Measurements from ENCODE around the gene CAPNS1.

Gene CAPNS1

DNA sequence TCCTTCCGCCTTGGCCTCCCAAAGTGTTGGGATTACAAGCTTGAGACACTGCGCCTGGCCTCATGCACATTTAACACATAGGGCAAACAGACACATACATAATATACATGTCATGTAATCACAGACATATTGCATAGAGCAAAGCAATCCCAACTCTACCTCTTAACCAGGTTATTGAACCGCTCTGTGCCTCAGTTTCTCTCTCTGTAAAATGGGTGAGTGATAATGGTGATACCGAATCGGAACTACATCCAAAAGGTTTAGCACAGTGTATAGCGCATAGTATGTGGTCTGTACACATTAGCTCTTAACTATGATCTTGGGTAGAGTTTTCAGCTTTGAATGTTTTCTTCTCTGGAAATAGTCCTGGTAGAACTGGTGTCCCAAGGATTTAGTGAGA lies 4.8 kb downstream of the CAPNS1 start:
- TF ChIP-seq NFRKB (IDR thresholded peaks at IDR 0.05) (no peak), L3MBTL2 (conservative IDR thresholded peaks at IDR 0.05) (no peak), SP1 (IDR thresholded peaks at IDR 0.05) (no peak), TARDBP (IDR thresholded peaks at IDR 0.05) (no peak), FOXA1 (IDR thresholded peaks at IDR 0.05) (no peak), HDGF (IDR thresholded peaks at IDR 0.05; ENCODE audit: borderline replicate concordance) (no peak)
- TF ChIP-seq, protein P1, sequence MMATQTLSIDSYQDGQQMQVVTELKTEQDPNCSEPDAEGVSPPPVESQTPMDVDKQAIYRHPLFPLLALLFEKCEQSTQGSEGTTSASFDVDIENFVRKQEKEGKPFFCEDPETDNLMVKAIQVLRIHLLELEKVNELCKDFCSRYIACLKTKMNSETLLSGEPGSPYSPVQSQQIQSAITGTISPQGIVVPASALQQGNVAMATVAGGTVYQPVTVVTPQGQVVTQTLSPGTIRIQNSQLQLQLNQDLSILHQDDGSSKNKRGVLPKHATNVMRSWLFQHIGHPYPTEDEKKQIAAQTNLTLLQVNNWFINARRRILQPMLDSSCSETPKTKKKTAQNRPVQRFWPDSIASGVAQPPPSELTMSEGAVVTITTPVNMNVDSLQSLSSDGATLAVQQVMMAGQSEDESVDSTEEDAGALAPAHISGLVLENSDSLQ (IDR thresholded peaks at IDR 0.05) = no peak
- no peak for DNase-seq (ENCODE audit: extremely low spot score)
- ChIA-PET POLR2A (interaction anchor here (0.8 to 1.2 kb wide), 2 partner anchors 17 to 24 kb away, joined by 4 to 5 read pairs; no protein-coding TSS in a partner anchor), CTCF (no interaction called here)

DNA sequence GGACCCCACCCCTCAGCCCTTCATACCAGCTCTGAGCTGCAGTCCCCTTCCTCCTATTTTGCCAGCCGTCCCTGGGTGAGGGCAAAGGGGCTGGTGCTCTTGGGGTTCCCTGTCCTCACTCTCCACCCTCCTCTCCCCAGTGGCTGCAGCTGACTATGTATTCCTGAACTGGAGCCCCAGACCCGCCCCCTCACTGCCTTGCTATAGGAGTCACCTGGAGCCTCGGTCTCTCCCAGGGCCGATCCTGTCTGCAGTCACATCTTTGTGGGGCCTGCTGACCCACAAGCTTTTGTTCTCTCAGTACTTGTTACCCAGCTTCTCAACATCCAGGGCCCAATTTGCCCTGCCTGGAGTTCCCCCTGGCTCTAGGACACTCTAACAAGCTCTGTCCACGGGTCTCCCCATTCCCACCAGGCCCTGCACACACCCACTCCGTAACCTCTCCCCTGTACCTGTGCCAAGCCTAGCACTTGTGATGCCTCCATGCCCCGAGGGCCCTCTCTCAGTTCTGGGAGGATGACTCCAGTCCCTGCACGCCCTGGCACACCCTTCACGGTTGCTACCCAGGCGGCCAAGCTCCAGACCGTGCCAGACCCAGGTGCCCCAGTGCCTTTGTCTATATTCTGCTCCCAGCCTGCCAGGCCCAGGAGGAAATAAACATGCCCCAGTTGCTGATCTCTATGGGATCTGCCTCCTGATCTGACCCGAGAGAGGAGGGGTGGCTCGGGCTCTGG lies 10.0 kb downstream of the CAPNS1 start:
- ChIA-PET POLR2A (no interaction called here), CTCF (no interaction called here)
- TF ChIP-seq HDGF (IDR thresholded peaks at IDR 0.05; ENCODE audit: borderline replicate concordance) (no peak), FOXA1 (IDR thresholded peaks at IDR 0.05) (no peak)

DNA sequence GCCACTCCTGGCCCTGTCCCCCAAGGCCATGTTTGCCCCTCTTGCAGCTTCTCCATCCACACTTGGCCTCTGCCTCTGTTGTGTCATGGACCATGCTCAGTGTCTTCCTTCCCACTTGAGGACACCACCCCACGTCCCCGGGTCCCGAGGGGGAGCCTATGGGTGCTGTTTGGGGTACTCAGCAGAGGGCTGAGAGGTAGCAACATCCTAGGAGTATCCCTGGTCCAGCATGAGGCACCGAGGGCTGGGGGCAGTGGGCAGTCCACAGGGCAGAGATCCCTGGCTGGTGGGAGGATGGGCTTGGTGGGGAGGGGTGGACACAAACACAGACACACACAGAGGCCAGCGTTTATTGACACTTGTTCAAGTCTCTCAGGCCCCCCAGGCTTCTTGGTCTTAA lies 10.7 kb downstream of the CAPNS1 start:
- POLR2A ChIA-PET = interaction anchor here (0.9 to 1.2 kb wide), 3 partner anchors 15 to 36 kb away, joined by 3 to 4 read pairs (median 3); partner anchors contain the start of gene POLR2I
- no peak for TF ChIP-seq TARDBP (IDR thresholded peaks at IDR 0.05)
- TF ChIP-seq CTBP1 (IDR thresholded peaks at IDR 0.05; ENCODE audit: borderline replicate concordance) = no peak
- TF ChIP-seq HDGF (IDR thresholded peaks at IDR 0.05; ENCODE audit: borderline replicate concordance) = no peak
- TF ChIP-seq NFRKB (IDR thresholded peaks at IDR 0.05) = no peak
- CTCF ChIA-PET = interaction anchor here (0.6 kb wide), 1 partner anchor 19 kb away, joined by 3 read pairs; no protein-coding TSS in a partner anchor
- no peak for DNase-seq (ENCODE audit: extremely low spot score)

More for the DNA sequence above, 10.0 kb downstream of the CAPNS1 start:
- DNase-seq (ENCODE audit: extremely low spot score) = no peak

DNA sequence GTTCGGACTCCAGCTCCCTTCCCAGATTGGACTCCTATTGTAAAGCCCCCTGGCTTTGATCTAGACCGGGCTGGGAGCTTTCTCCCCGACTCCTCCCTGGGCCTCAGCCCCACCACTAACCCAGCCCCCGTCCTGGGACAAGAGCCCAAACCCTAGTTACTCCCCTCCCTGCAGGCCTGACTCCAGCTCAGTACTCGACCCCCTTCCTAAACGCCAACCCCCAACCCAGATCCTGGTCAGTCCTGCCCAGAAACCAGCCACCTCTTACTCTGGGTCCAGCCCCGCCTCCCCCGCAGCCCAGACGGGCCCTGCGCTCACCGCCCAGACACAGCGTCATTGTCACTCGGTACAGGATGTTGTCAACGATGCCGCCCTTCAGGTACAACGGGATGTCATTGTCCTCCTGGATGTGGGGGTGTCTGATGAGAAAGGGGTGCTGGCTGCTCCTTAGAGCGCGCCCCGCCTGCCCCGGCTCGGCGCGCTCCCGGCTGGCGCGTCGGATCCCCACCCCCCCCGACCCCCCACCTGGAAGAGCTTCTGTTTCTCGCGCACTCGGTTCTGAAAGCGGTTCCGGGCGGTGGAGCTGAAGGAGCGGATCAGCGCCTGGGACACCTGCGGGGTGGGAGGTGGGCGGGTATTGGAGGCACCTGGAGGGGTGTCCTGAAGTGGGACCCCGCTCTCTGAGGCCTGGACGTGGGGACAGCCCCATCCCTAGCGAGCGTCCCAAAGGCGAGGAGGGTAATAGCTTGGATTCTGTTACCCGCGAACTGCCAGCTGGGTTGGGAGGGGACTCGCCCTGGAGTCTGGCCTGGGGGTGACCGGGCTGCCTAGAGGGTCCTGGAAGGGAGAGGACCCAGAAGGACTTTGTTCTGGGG lies 11.5 kb downstream of the CAPNS1 start:
- no peak for TF ChIP-seq FOXM1 (IDR thresholded peaks at IDR 0.05; ENCODE audit: borderline replicate concordance)
- no peak for TF ChIP-seq FOXA1 (IDR thresholded peaks at IDR 0.05)
- no peak for TF ChIP-seq FOXK2 (IDR thresholded peaks at IDR 0.05)
- no peak for TF ChIP-seq BHLHE40 (IDR thresholded peaks at IDR 0.05; ENCODE audit: borderline replicate concordance)
- TF ChIP-seq CTBP1 (IDR thresholded peaks at IDR 0.05; ENCODE audit: borderline replicate concordance) = no peak
- no peak for TF ChIP-seq ELF4 (IDR thresholded peaks at IDR 0.05)
- TF ChIP-seq LEF1 (IDR thresholded peaks at IDR 0.05; ENCODE audit: borderline replicate concordance) = no peak
- no peak for TF ChIP-seq TARDBP (IDR thresholded peaks at IDR 0.05)
- TF ChIP-seq, protein P1 (IDR thresholded peaks at IDR 0.05) = no peak
- no peak for TF ChIP-seq ARNT (IDR thresholded peaks at IDR 0.05)
- TF ChIP-seq ZNF384 (IDR thresholded peaks at IDR 0.05) = no peak
- TF ChIP-seq NFRKB (IDR thresholded peaks at IDR 0.05) = no peak
- TF ChIP-seq L3MBTL2 (conservative IDR thresholded peaks at IDR 0.05) = no peak
- TF ChIP-seq SP1 (IDR thresholded peaks at IDR 0.05) = no peak
- TF ChIP-seq SUZ12 (IDR thresholded peaks at IDR 0.05) = no peak
- ChIA-PET POLR2A (interaction anchor here (0.9 to 1.2 kb wide), 3 partner anchors 15 to 37 kb away, joined by 3 to 4 read pairs (median 3); partner anchors contain the start of gene POLR2I), CTCF (interaction anchor here (0.6 kb wide), 1 partner anchor 18 kb away, joined by 3 read pairs; no protein-coding TSS in a partner anchor)
- DNase-seq (ENCODE audit: extremely low spot score) = no peak

DNA sequence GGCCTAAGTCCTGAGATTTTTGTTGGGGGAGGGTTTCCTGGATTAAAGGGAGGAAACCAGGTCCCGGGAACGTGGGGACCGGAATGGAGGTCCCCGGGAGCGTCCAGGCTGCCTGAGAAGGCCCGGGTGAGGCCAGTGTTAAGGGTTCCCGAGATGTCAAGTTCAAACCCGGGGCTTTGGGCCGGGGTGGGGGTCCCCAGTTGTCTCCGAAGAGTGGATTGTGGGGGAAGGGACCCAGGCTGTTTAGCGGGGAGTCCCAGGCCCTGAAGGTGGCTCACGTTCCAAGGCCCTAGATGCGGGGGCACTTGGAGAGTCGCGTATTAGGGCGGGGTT lies 12.1 kb downstream of the CAPNS1 start:
- ChIA-PET CTCF (no interaction called here), POLR2A (no interaction called here)
- DNase-seq (ENCODE audit: extremely low spot score) = no peak

More for the DNA sequence above, 12.1 kb downstream of the CAPNS1 start:
- TF ChIP-seq ARNT (IDR thresholded peaks at IDR 0.05) (no peak), SUZ12 (IDR thresholded peaks at IDR 0.05) (no peak), SP1 (IDR thresholded peaks at IDR 0.05) (no peak), HDGF (IDR thresholded peaks at IDR 0.05; ENCODE audit: borderline replicate concordance) (no peak), CTBP1 (IDR thresholded peaks at IDR 0.05; ENCODE audit: borderline replicate concordance) (no peak), FOXA1 (IDR thresholded peaks at IDR 0.05) (no peak), LEF1 (IDR thresholded peaks at IDR 0.05; ENCODE audit: borderline replicate concordance) (no peak), ZNF384 (IDR thresholded peaks at IDR 0.05) (no peak), BHLHE40 (IDR thresholded peaks at IDR 0.05; ENCODE audit: borderline replicate concordance) (no peak), FOXK2 (IDR thresholded peaks at IDR 0.05) (no peak), L3MBTL2 (conservative IDR thresholded peaks at IDR 0.05) (no peak), ELF4 (IDR thresholded peaks at IDR 0.05) (no peak), FOXM1 (IDR thresholded peaks at IDR 0.05; ENCODE audit: borderline replicate concordance) (no peak), TARDBP (IDR thresholded peaks at IDR 0.05) (no peak), NFRKB (IDR thresholded peaks at IDR 0.05) (no peak)
- TF ChIP-seq, protein P1 (IDR thresholded peaks at IDR 0.05) = no peak
